MCF 10A (cell line): ENCODE results near the gene CRYGN. TPM values are rescaled to one million over a fixed set of nuclear protein-coding genes. Genes with fewer than 3 reads are reported as not detected.

Source experiments
- BruUV-seq: library from RNA; stranded (reverse); fragments of 400-500 nt; replicated peaks from 2 replicates; lab custom pipeline; 2021; lab: Mats Ljungman, UMichigan
- CTCF ChIA-PET: fragments of 300-600 bp; sonication (Branson Sonifier 250); formaldehyde crosslinking; extraction: SDS; loops from one replicate; lab custom pipeline; 2021; ENCODE audit warnings: antibody characterized with exemption, inconsistent platforms; lab: Yijun Ruan, JAX
- POLR2A ChIA-PET: fragments of 300-600, 350-650 bp; sonication (Branson Sonifier 250); formaldehyde crosslinking; extraction: SDS; loops from one replicate; lab custom pipeline; 2020; ENCODE audit warnings: antibody characterized with exemption, inconsistent platforms; lab: Yijun Ruan, JAX
- DNase-seq: peaks from one replicate; pipeline ENCODE4 v3.0.0-alpha.2; 2018; ENCODE audit not compliant: unreplicated experiment
- H3K27ac Mint-ChIP-seq: one replicate; pipeline ENCODE4 v1.8.0; 2022; ENCODE audit warnings: mild to moderate bottlenecking, low read depth, mixed read lengths; ENCODE audit not compliant: unreplicated experiment
- H3K27me3 Mint-ChIP-seq: one replicate; pipeline ENCODE4 v1.8.0; 2022; ENCODE audit warnings: mixed read lengths; ENCODE audit not compliant: insufficient read depth, unreplicated experiment
- H3K36me3 Mint-ChIP-seq: one replicate; pipeline ENCODE4 v1.8.0; 2022; ENCODE audit warnings: mild to moderate bottlenecking, moderate library complexity, mixed read lengths; ENCODE audit not compliant: insufficient read depth, unreplicated experiment
- H3K4me1 Mint-ChIP-seq: one replicate; pipeline ENCODE4 v1.8.0; 2022; ENCODE audit warnings: mixed read lengths; ENCODE audit not compliant: insufficient read depth, unreplicated experiment
- H3K4me3 Mint-ChIP-seq: one replicate; pipeline ENCODE4 v1.8.0; 2022; ENCODE audit warnings: mild to moderate bottlenecking, moderate library complexity, mixed read lengths; ENCODE audit not compliant: unreplicated experiment
- H3K9me3 Mint-ChIP-seq: one replicate; pipeline ENCODE4 v1.8.0; 2022; ENCODE audit warnings: mixed read lengths; ENCODE audit not compliant: unreplicated experiment
- CTCF ChIP-seq: fragments of 200-600 bp; IDR thresholded peaks from one replicate; pipeline ENCODE4 v1.8.0; 2022; ENCODE audit warnings: antibody characterized with exemption, mild to moderate bottlenecking; ENCODE audit not compliant: unreplicated experiment
- intact Hi-C: fragments of 100-400 bp; cut with micrococcal nuclease; formaldehyde crosslinking; loops from 2 replicates; pipeline ENCODE4 v1.14.1; 2022
- total RNA-seq: library from RNA; stranded (reverse); gene quantifications from 2 replicates; pipeline ENCODE4 v1.2.3, GENCODE V29; 2022

The CRYGN gene
- total RNA-seq, 1 experiment from 2014 or later: not detected

- TF ChIP-seq CTCF: no peak
Observed at GRCh38 chr7:151451156-151451555, 11.2 kb upstream of the CRYGN start.

GRCh38 chr7:151449990-151450389, 10.0 kb upstream of the CRYGN start:
- no peak for DNase-seq
- Mint-ChIP-seq H3K27me3 (no peaks in the 10 kb centered on the region), H3K9me3 (no peaks in the 10 kb centered on the region), H3K4me3 (no peak overlapping the region), H3K4me1 (no peaks in the 10 kb centered on the region), H3K27ac (no peak overlapping the region), H3K36me3 (no peaks in the 10 kb centered on the region)
- BruUV-seq: no TSS peak
- intact Hi-C loops: loop anchor here (2.0 kb wide), 1 partner anchor 135 kb away; no protein-coding TSS in a partner anchor
- no peak for TF ChIP-seq CTCF
- POLR2A ChIA-PET: interaction anchor here (1.8 kb wide), 1 partner anchor 83 kb away, joined by 5 read pairs; no protein-coding TSS in a partner anchor
- CTCF ChIA-PET: interaction anchor here (0.8 to 9.0 kb wide), 12 partner anchors 10 to 341 kb away, joined by 3 to 222 read pairs (median 8); partner anchors contain the start of gene CRYGN

More at GRCh38 chr7:151451156-151451555, 11.2 kb upstream of the CRYGN start:
- ChIA-PET POLR2A (no interaction called here), CTCF (interaction anchor here (0.6 to 9.0 kb wide), 4 partner anchors 81 to 632 kb away, joined by 3 to 222 read pairs (median 3); no protein-coding TSS in a partner anchor)
- Mint-ChIP-seq H3K9me3 (no peaks in the 10 kb centered on the region), H3K27me3 (no peaks in the 10 kb centered on the region), H3K27ac (no peak overlapping the region), H3K36me3 (no peaks in the 10 kb centered on the region), H3K4me1 (no peaks in the 10 kb centered on the region), H3K4me3 (no peak overlapping the region)
- DNase-seq: no peak
- BruUV-seq: no TSS peak
- intact Hi-C loops: no loop called here

GRCh38 chr7:151448261-151449252, 8.6 kb upstream of the CRYGN start:
- no peaks in the 10 kb centered on the region for H3K9me3 Mint-ChIP-seq
- H3K4me3 Mint-ChIP-seq: peak overlapping the region; percentile 43
- no peak overlapping the region for H3K27ac Mint-ChIP-seq
- CTCF ChIA-PET: interaction anchor here (0.6 to 9.0 kb wide), 58 partner anchors 8 to 700 kb away, joined by 3 to 222 read pairs (median 4); partner anchors contain the start of genes CRYGN and NUB1
- TF ChIP-seq CTCF: peak; percentile 69
- H3K4me1 Mint-ChIP-seq: no peaks in the 10 kb centered on the region
- intact Hi-C loops: loop anchor here (1.0 to 2.0 kb wide), 2 partner anchors 80 to 134 kb away; no protein-coding TSS in a partner anchor
- no TSS peak for BruUV-seq
- no peaks in the 10 kb centered on the region for H3K27me3 Mint-ChIP-seq
- DNase-seq: peak; percentile 64
- POLR2A ChIA-PET: interaction anchor here (0.6 to 1.8 kb wide), 6 partner anchors 12 to 194 kb away, joined by 3 to 5 read pairs (median 4); no protein-coding TSS in a partner anchor
- no peaks in the 10 kb centered on the region for H3K36me3 Mint-ChIP-seq

GRCh38 chr7:151447901-151448260, 7.9 kb upstream of the CRYGN start:
- no peaks in the 10 kb centered on the region for H3K4me1 Mint-ChIP-seq
- DNase-seq: no peak
- peak overlapping the region; percentile 45 for H3K4me3 Mint-ChIP-seq
- ChIA-PET POLR2A (interaction anchor here (0.6 to 0.9 kb wide), 2 partner anchors 132 to 195 kb away, joined by 3 to 4 read pairs; no protein-coding TSS in a partner anchor), CTCF (interaction anchor here (0.5 to 9.0 kb wide), 34 partner anchors 9 to 675 kb away, joined by 3 to 222 read pairs (median 5); partner anchors contain the start of gene CRYGN)
- H3K27me3 Mint-ChIP-seq: no peaks in the 10 kb centered on the region
- intact Hi-C loops: loop anchor here (1.0 to 2.0 kb wide), 2 partner anchors 80 to 133 kb away; no protein-coding TSS in a partner anchor
- TF ChIP-seq CTCF: no peak
- H3K27ac Mint-ChIP-seq: no peak overlapping the region
- no peaks in the 10 kb centered on the region for H3K9me3 Mint-ChIP-seq
- no peaks in the 10 kb centered on the region for H3K36me3 Mint-ChIP-seq
- BruUV-seq: no TSS peak
